K562 (cell line): ENCODE data around the gene ABCG5. TPM values are rescaled to one million over a fixed set of nuclear protein-coding genes. Genes with fewer than 3 reads are reported as not detected.

Source experiments
- BACH1 ChIP-seq: fragments of 200-800 bp; sonication (Bioruptor generic); IDR thresholded peaks from 2 replicates; pipeline ENCODE4 v1.6.1; 2016; ENCODE audit warnings: missing genetic modification characterization, missing compliant biosample characterization
- BCL6 ChIP-seq: fragments of 250-450 bp; sonication (Bioruptor Pico); IDR thresholded peaks from 2 replicates; pipeline ENCODE4 v1.4.0; 2020
- ETV1 ChIP-seq: fragments of 450-650 bp; conservative IDR thresholded peaks from 2 replicates; pipeline ENCODE4 v1.6.1; 2016; ENCODE audit warnings: missing genetic modification characterization, control low read depth, low read depth, missing compliant biosample characterization
- FOS ChIP-seq: IDR thresholded peaks from 3 replicates; pipeline ENCODE4 v1.6.1; 2011; ENCODE audit not compliant: insufficient read length; ENCODE audit errors: extremely low read depth
- FOSL1 ChIP-seq: fragments of 200-800 bp; sonication (Bioruptor generic); conservative IDR thresholded peaks from 2 replicates; pipeline ENCODE4 v1.6.1; 2016; ENCODE audit warnings: missing genetic modification characterization, missing compliant biosample characterization
- HDGF ChIP-seq: fragments of 450-650 bp; IDR thresholded peaks from 2 replicates; pipeline ENCODE4 v1.6.1; 2016
- HMG20B ChIP-seq: fragments of 250-450 bp; sonication (Bioruptor Pico); IDR thresholded peaks from 2 replicates; pipeline ENCODE4 v1.5.0; 2021; ENCODE audit warnings: mild to moderate bottlenecking
- NELFE ChIP-seq: IDR thresholded peaks from 2 replicates; pipeline ENCODE4 v1.6.1; 2011; ENCODE audit warnings: mild to moderate bottlenecking; ENCODE audit not compliant: insufficient read depth, insufficient read length
- RUNX1 ChIP-seq: sonication (generic); IDR thresholded peaks from 2 replicates; pipeline ENCODE4 v1.6.1; 2016; ENCODE audit warnings: antibody characterized with exemption, low read depth
- SNIP1 ChIP-seq: fragments of 450-650 bp; IDR thresholded peaks from 2 replicates; pipeline ENCODE4 v1.7.1; 2017; ENCODE audit warnings: low read depth, mild to moderate bottlenecking
- SREBF1 ChIP-seq: fragments of 150-350 bp; IDR thresholded peaks from 2 replicates; pipeline ENCODE4 v1.6.1; 2014; ENCODE audit warnings: antibody characterized with exemption, low read depth, low read length, borderline replicate concordance
- TRIM24 ChIP-seq, 2 experiments: fragments of 450-650 bp; IDR thresholded peaks; 2 replicates each; pipeline ENCODE4 v1.6.1; 2016
- ZNF140 ChIP-seq: fragments of 250-450 bp; sonication (Bioruptor Pico); IDR thresholded peaks from 2 replicates; pipeline ENCODE4 v1.8.0; 2021; ENCODE audit warnings: moderate library complexity, mild to moderate bottlenecking, inconsistent platforms
- ZNF184 ChIP-seq: sonication (generic); formaldehyde crosslinking; IDR thresholded peaks from 2 replicates; pipeline ENCODE4 v1.5.0; 2020; ENCODE audit warnings: missing genetic modification reagents
- ZNF584 ChIP-seq: fragments of 200-800 bp; sonication (Bioruptor generic); IDR thresholded peaks from 2 replicates; pipeline ENCODE4 v1.6.1; 2016; ENCODE audit warnings: low read depth, mild to moderate bottlenecking, missing genetic modification characterization, missing compliant biosample characterization
- ZNF589 ChIP-seq: fragments of 200-800 bp; sonication (Bioruptor generic); IDR thresholded peaks from 2 replicates; pipeline ENCODE4 v1.6.1; 2016; ENCODE audit warnings: low read depth, missing genetic modification characterization, missing compliant biosample characterization
- ZSCAN29 ChIP-seq: fragments of 450-650 bp; IDR thresholded peaks from 2 replicates; pipeline ENCODE4 v1.6.1; 2017
- polyA plus RNA-seq, 8 experiments: library from polyadenylated mRNA; depleted of rRNA in 4 of 8; stranded (reverse) in 5 of 8; unstranded in 3 of 8; fragments of >200 nt; fragmentation: Nextera tagmentation in 2 of 8; fragmentation: Illumina TruSeq in 1 of 8; extraction: Ambion mirVana in 2 of 8; extraction: Trizol in 1 of 8; gene quantifications; 2 replicates each; pipeline versions ENCODE4 v1.2.1 to v1.2.3, GENCODE V29; 2011 to 2014; ENCODE audit warnings: inconsistent platforms in 1 of 8, missing spikeins in 1 of 8
- total RNA-seq, 7 experiments: library from RNA; depleted of rRNA in 6 of 7; stranded (reverse); fragments of >200 nt in 6 of 7; fragmentation: Illumina TruSeq in 2 of 7; extraction: Trizol in 2 of 7; gene quantifications; 2 replicates each; pipeline versions ENCODE4 v1.2.1 to v1.2.3, GENCODE V29; 2011 to 2021; ENCODE audit warnings: low replicate concordance in 1 of 7
- TF ChIP-seq, protein P1 (sequence below): fragments of 150-350 bp; conservative IDR thresholded peaks from 2 replicates; pipeline ENCODE4 v1.6.1; 2014; ENCODE audit warnings: low read length
- TF ChIP-seq, protein P2 (sequence below): IDR thresholded peaks from 2 replicates; pipeline ENCODE4 v1.6.1; 2011; ENCODE audit warnings: borderline replicate concordance, low read depth, mild to moderate bottlenecking, moderate library complexity, low read length; ENCODE audit not compliant: insufficient read depth, poor library complexity, severe bottlenecking
- TF ChIP-seq, protein P3 (sequence below): fragments of 250-450 bp; sonication (Bioruptor Pico); IDR thresholded peaks from 2 replicates; pipeline ENCODE4 v1.4.0; 2020; ENCODE audit warnings: mild to moderate bottlenecking, moderate library complexity, borderline replicate concordance
- TF ChIP-seq, protein P4 (sequence below): fragments of 250-450 bp; sonication (Bioruptor Pico); IDR thresholded peaks from 2 replicates; pipeline ENCODE4 v1.8.0; 2021; ENCODE audit warnings: mild to moderate bottlenecking, moderate library complexity

ABCG5 gene
- total and polyA plus RNA-seq, 9 of the 15 experiments (the other 6 are each of a cell fraction or from before 2014, with no cell fraction given): 0.01 TPM; not detected in 7

DNA sequence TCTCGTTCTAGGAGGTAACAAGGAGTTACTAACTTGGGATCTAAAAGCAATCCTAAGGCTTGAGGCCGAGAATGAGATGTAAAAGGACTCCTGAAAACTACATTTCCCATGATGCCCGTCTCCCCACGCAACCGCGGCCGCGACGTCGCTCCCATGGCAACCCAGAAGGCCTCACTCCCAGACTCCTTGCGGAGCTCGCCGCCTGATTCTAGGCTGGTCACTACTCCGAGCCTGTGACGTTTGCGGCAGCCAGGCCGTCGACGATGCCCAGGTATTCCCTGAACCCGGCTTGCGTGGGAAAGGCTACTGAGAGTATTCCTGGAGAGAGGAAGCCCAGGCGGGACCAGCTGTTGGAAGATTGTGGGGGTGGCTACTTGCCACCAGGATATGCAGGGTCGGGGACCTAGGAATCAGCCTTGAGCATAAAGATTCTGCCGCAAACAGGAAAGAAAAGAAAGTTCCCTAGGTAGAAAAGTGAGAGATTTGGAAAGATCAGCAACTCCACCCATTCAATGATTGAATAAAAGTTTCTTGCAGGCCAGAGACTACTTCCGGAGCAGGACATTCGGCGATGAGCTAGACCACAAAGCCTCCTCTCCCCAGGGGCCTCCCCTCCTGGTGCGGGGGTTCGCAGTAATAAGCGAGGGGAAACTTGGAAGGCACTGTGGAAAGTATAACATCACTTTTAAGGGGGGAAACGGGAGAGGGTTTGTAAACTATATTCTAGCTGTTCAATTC lies 64.6 kb downstream of the ABCG5 start, which contains the start of gene DYNC2LI1 (continued):
- TF ChIP-seq, protein P1, sequence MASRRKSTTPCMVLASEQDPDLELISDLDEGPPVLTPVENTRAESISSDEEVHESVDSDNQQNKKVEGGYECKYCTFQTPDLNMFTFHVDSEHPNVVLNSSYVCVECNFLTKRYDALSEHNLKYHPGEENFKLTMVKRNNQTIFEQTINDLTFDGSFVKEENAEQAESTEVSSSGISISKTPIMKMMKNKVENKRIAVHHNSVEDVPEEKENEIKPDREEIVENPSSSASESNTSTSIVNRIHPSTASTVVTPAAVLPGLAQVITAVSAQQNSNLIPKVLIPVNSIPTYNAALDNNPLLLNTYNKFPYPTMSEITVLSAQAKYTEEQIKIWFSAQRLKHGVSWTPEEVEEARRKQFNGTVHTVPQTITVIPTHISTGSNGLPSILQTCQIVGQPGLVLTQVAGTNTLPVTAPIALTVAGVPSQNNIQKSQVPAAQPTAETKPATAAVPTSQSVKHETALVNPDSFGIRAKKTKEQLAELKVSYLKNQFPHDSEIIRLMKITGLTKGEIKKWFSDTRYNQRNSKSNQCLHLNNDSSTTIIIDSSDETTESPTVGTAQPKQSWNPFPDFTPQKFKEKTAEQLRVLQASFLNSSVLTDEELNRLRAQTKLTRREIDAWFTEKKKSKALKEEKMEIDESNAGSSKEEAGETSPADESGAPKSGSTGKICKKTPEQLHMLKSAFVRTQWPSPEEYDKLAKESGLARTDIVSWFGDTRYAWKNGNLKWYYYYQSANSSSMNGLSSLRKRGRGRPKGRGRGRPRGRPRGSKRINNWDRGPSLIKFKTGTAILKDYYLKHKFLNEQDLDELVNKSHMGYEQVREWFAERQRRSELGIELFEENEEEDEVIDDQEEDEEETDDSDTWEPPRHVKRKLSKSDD: no peak
- TF ChIP-seq HDGF (no peak), SREBF1 (no peak), BACH1 (tag) (no peak), RUNX1 (no peak), ZNF184 (CRISPR knock-in tag) (no peak), FOS (no peak), HMG20B (CRISPR knock-in tag) (no peak), SNIP1 (no peak), ZNF589 (no peak), ZSCAN29 (no peak), ZNF140 (CRISPR knock-in tag) (no peak), NELFE (no peak), ZNF584 (CRISPR knock-in tag) (no peak), TRIM24 (IDR thresholded peaks at IDR 0.05) (no peak), BCL6 (CRISPR knock-in tag) (no peak), ETV1 (tag) (peak; percentile 37; the same call in 1 of the 2 replicates), FOSL1 (tag) (no peak)
- TF ChIP-seq, protein P2, sequence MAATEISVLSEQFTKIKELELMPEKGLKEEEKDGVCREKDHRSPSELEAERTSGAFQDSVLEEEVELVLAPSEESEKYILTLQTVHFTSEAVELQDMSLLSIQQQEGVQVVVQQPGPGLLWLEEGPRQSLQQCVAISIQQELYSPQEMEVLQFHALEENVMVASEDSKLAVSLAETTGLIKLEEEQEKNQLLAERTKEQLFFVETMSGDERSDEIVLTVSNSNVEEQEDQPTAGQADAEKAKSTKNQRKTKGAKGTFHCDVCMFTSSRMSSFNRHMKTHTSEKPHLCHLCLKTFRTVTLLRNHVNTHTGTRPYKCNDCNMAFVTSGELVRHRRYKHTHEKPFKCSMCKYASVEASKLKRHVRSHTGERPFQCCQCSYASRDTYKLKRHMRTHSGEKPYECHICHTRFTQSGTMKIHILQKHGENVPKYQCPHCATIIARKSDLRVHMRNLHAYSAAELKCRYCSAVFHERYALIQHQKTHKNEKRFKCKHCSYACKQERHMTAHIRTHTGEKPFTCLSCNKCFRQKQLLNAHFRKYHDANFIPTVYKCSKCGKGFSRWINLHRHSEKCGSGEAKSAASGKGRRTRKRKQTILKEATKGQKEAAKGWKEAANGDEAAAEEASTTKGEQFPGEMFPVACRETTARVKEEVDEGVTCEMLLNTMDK: no peak
- TF ChIP-seq, protein P3, sequence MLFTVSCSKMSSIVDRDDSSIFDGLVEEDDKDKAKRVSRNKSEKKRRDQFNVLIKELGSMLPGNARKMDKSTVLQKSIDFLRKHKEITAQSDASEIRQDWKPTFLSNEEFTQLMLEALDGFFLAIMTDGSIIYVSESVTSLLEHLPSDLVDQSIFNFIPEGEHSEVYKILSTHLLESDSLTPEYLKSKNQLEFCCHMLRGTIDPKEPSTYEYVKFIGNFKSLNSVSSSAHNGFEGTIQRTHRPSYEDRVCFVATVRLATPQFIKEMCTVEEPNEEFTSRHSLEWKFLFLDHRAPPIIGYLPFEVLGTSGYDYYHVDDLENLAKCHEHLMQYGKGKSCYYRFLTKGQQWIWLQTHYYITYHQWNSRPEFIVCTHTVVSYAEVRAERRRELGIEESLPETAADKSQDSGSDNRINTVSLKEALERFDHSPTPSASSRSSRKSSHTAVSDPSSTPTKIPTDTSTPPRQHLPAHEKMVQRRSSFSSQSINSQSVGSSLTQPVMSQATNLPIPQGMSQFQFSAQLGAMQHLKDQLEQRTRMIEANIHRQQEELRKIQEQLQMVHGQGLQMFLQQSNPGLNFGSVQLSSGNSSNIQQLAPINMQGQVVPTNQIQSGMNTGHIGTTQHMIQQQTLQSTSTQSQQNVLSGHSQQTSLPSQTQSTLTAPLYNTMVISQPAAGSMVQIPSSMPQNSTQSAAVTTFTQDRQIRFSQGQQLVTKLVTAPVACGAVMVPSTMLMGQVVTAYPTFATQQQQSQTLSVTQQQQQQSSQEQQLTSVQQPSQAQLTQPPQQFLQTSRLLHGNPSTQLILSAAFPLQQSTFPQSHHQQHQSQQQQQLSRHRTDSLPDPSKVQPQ (CRISPR knock-in tag): no peak
- TF ChIP-seq, protein P4, sequence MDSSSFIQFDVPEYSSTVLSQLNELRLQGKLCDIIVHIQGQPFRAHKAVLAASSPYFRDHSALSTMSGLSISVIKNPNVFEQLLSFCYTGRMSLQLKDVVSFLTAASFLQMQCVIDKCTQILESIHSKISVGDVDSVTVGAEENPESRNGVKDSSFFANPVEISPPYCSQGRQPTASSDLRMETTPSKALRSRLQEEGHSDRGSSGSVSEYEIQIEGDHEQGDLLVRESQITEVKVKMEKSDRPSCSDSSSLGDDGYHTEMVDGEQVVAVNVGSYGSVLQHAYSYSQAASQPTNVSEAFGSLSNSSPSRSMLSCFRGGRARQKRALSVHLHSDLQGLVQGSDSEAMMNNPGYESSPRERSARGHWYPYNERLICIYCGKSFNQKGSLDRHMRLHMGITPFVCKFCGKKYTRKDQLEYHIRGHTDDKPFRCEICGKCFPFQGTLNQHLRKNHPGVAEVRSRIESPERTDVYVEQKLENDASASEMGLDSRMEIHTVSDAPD (CRISPR knock-in tag): no peak
